CD4-positive, alpha-beta T cell (primary cell): ENCODE measurements around the gene PHETA1. TPM values are rescaled to one million over a fixed set of nuclear protein-coding genes. Genes with fewer than 3 reads are reported as not detected.

Experiments used
- ATAC-seq: fragments of 200-7000 bp; cut with Tn5 transposase; one replicate; pipeline ENCODE4 v1.10.0; 2022; ENCODE audit warnings: mild to moderate bottlenecking; ENCODE audit not compliant: poor library complexity
- CTCF ChIA-PET: fragments of 350-600 bp; sonication (Branson Sonifier 250); formaldehyde crosslinking; loops from one replicate; lab custom pipeline; 2021; ENCODE audit warnings: antibody characterized with exemption, inconsistent platforms; lab: Charles Lee
- POLR2A ChIA-PET: fragments of 350-600 bp; sonication (Branson Sonifier 250); formaldehyde crosslinking; loops from one replicate; lab custom pipeline; 2021; ENCODE audit warnings: antibody characterized with exemption, inconsistent platforms; lab: Charles Lee
- DNase-seq, 14 experiments: peaks; one replicate each; pipeline ENCODE4 v3.0.0-alpha.2; 2013 to 2020; ENCODE audit warnings: mixed read lengths in 2 of 14
- H3K27ac ChIP-seq, 2 donors: one replicate each; pipeline versions ENCODE4 v1.5.1 to v1.7.0; 2013; ENCODE audit warnings: low read length in 2 of 2, low read depth in 1 of 2, mild to moderate bottlenecking in 1 of 2
- H3K27me3 ChIP-seq, 2 experiments: 1 replicate in 1 of 2; 2 replicates in 1 of 2; pipeline versions ENCODE4 v1.6.1 to v1.7.0; 2013; ENCODE audit warnings: low read length in 2 of 2, control low read depth in 1 of 2, mild to moderate bottlenecking in 1 of 2, moderate library complexity in 1 of 2; ENCODE audit not compliant: insufficient read depth in 2 of 2, control insufficient read depth in 1 of 2
- H3K36me3 ChIP-seq: one replicate; pipeline ENCODE4 v1.6.1; 2013; ENCODE audit warnings: low read length, control low read depth; ENCODE audit not compliant: insufficient read depth
- H3K4me1 ChIP-seq: one replicate; pipeline ENCODE4 v1.6.1; 2013; ENCODE audit warnings: low read length, control low read depth; ENCODE audit not compliant: insufficient read depth
- H3K4me3 ChIP-seq: one replicate; pipeline ENCODE4 v1.5.1; 2013; ENCODE audit warnings: mild to moderate bottlenecking, low read length, moderate library complexity
- H3K9me3 ChIP-seq, 2 experiments: 1 replicate in 1 of 2; 2 replicates in 1 of 2; pipeline versions ENCODE4 v1.6.1 to v1.7.0; 2013; ENCODE audit warnings: low read length in 2 of 2, mild to moderate bottlenecking in 2 of 2, control low read depth in 1 of 2, moderate library complexity in 1 of 2; ENCODE audit not compliant: control insufficient read depth in 1 of 2, insufficient read depth in 1 of 2
- H3K27ac Mint-ChIP-seq: one replicate; pipeline ENCODE4 v1.8.0; 2020; ENCODE audit warnings: mixed read lengths
- H3K27me3 Mint-ChIP-seq: one replicate; pipeline ENCODE4 v1.8.0; 2021; ENCODE audit warnings: mixed read lengths
- H3K36me3 Mint-ChIP-seq: one replicate; pipeline ENCODE4 v1.8.0; 2021; ENCODE audit warnings: low read depth, mixed read lengths
- H3K4me1 Mint-ChIP-seq: one replicate; pipeline ENCODE4 v1.8.0; 2021; ENCODE audit warnings: low read depth, mixed read lengths
- H3K4me3 Mint-ChIP-seq: one replicate; pipeline ENCODE4 v1.8.0; 2020; ENCODE audit warnings: mild to moderate bottlenecking, mixed read lengths
- H3K9me3 Mint-ChIP-seq: one replicate; pipeline ENCODE4 v1.8.0; 2020; ENCODE audit warnings: mixed read lengths
- intact Hi-C, 2 experiments: fragments of 100-400 bp; cut with DNase I in 1 of 2; cut with micrococcal nuclease in 1 of 2; formaldehyde crosslinking; loops; one replicate each; pipeline versions ENCODE4 v1.15.1 to v1.9.0; 2023 to 2025; cut with DNase I, micrococcal nuclease
- total RNA-seq, 174 experiments: library from RNA in 2 of 174; stranded (reverse) in 2 of 174; gene quantifications; one replicate each; pipeline ENCODE4 v1.2.3 and lab custom pipeline; 2021 to 2026
- TF ChIP-seq, protein P1 (sequence below): fragments of 200-600 bp; IDR thresholded peaks from one replicate; pipeline ENCODE4 v1.8.0; 2022; ENCODE audit warnings: antibody characterized with exemption, mild to moderate bottlenecking

PHETA1 gene
- total RNA-seq, 2 experiments from 2014 or later = 1.3 to 1.7 TPM

DNA sequence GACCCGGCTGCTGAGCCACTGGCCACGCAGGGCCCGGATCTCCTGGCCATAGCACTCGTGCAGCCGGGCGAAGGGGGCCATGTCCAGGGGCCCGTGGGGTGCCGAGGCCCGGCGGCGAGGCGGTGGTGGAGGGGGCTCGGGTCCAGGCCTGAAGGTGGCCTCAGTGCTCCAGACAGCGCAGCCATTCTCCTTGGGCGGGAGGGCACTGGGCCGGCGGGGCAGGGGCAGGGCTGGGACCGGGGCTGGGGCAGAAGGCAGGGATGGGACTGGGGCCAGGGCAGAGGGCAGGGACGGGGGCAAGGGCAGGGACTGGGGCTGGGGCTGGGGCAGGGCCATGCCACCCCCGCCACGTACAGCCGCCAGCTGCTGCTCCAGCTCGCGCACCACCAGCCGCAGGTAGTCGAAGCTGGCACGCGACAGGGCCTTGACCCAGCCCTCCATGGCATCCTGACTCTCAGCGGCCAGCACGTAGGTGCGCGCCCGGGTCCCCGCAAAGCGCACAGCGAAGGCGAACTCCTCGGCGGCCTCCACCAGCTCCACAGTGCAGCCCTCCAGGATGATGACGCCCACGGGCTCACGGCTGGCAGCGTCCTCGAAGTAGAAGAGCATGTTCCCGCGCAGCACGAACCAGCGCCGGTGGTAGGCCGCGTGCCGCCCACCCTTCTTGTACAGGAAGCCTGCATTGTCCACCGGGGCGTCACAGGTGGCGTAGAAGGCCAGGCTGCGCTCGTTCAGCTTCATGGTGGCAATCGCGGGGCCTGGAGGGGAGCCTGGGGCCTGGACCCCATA, 6.0 kb downstream of the PHETA1 start:
- no peaks in the 10 kb centered on the region for H3K36me3 Mint-ChIP-seq
- ChIA-PET CTCF (no interaction called here), POLR2A (no interaction called here)
- TF ChIP-seq, protein P1, sequence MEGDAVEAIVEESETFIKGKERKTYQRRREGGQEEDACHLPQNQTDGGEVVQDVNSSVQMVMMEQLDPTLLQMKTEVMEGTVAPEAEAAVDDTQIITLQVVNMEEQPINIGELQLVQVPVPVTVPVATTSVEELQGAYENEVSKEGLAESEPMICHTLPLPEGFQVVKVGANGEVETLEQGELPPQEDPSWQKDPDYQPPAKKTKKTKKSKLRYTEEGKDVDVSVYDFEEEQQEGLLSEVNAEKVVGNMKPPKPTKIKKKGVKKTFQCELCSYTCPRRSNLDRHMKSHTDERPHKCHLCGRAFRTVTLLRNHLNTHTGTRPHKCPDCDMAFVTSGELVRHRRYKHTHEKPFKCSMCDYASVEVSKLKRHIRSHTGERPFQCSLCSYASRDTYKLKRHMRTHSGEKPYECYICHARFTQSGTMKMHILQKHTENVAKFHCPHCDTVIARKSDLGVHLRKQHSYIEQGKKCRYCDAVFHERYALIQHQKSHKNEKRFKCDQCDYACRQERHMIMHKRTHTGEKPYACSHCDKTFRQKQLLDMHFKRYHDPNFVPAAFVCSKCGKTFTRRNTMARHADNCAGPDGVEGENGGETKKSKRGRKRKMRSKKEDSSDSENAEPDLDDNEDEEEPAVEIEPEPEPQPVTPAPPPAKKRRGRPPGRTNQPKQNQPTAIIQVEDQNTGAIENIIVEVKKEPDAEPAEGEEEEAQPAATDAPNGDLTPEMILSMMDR = no peak
- DNase-seq = no peak
- peaks cover 11% of the 10 kb centered on the region for H3K4me1 ChIP-seq
- intact Hi-C loops = loop anchor here in 1 of 2 experiments (10.0 kb wide), 1 partner anchor 1992 kb away; the partner anchor contains the start of gene PLBD2
- H3K36me3 ChIP-seq = no peaks in the 10 kb centered on the region
- H3K9me3 ChIP-seq = peaks cover 0 to 5% of the 10 kb centered on the region in 2 experiments
- H3K27ac Mint-ChIP-seq = no peak overlapping the region
- H3K4me3 ChIP-seq = no peak overlapping the region
- no peak overlapping the region for H3K4me3 Mint-ChIP-seq
- peaks cover 10% of the 10 kb centered on the region for H3K4me1 Mint-ChIP-seq
- H3K9me3 Mint-ChIP-seq = no peaks in the 10 kb centered on the region
- no peak for ATAC-seq
- H3K27ac ChIP-seq = no peak overlapping the region
- peaks cover 10% of the 10 kb centered on the region for H3K27me3 Mint-ChIP-seq
- no peaks in the 10 kb centered on the region for H3K27me3 ChIP-seq

DNA sequence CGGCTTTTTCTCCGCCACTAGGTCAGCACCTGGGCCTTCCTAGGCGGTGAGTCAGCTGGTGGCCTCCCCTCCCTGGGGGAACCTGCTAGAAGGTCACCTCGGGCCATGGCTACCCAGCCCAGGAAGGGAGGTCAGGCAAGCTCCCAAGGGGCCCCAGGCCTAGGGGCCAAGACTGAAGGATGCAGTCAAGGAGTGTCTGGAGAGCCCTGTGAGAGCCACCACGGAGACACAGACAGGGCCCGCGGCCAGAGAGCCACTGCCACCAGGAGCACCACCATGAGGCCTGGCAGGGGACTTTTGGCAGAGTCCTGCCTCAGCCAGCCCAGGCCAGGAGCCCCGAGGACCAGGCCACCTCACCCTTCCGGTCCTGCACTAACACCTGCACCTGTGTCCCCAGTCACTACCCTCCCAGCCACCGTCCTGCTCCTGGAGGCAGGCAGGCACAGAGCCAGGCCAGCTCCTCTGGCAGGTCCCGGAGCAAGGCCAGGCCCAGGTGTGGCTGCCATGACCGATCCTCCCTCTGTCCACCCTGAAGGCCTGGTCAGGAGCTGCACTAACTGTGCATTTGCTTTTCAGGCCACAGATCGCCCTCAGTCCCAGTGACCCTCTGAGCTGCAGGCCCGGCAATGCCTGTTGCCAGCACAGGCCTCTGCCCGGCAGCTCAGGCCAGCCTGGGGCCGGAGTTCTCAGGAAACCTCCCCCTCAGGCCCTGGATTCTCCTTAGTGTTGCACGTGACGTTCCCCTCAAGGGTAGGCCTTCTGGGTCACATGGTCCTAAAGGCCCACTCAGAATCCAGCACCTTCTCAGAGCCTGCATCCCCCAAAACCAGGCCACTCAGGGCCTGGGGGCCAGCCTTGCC, 6.9 kb downstream of the PHETA1 start:
- Histone ChIP-seq H3K36me3 (no peaks in the 10 kb centered on the region), H3K4me3 (no peak overlapping the region), H3K4me1 (peaks cover 5% of the 10 kb centered on the region), H3K27ac (no peak overlapping the region), H3K27me3 (no peaks in the 10 kb centered on the region), H3K9me3 (peaks cover 0 to 5% of the 10 kb centered on the region in 2 experiments)
- POLR2A ChIA-PET = no interaction called here
- TF ChIP-seq, protein P1 = no peak
- DNase-seq (no peak), ATAC-seq (no peak)
- Mint-ChIP-seq H3K36me3 (no peaks in the 10 kb centered on the region), H3K4me1 (peaks cover under 1% of the 10 kb centered on the region), H3K9me3 (no peaks in the 10 kb centered on the region), H3K4me3 (no peak overlapping the region), H3K27ac (no peak overlapping the region), H3K27me3 (peaks cover 10% of the 10 kb centered on the region)
- CTCF ChIA-PET = no interaction called here
- intact Hi-C loops = loop anchor here in 1 of 2 experiments (10.0 kb wide), 1 partner anchor 1993 kb away; the partner anchor contains the start of gene PLBD2

DNA sequence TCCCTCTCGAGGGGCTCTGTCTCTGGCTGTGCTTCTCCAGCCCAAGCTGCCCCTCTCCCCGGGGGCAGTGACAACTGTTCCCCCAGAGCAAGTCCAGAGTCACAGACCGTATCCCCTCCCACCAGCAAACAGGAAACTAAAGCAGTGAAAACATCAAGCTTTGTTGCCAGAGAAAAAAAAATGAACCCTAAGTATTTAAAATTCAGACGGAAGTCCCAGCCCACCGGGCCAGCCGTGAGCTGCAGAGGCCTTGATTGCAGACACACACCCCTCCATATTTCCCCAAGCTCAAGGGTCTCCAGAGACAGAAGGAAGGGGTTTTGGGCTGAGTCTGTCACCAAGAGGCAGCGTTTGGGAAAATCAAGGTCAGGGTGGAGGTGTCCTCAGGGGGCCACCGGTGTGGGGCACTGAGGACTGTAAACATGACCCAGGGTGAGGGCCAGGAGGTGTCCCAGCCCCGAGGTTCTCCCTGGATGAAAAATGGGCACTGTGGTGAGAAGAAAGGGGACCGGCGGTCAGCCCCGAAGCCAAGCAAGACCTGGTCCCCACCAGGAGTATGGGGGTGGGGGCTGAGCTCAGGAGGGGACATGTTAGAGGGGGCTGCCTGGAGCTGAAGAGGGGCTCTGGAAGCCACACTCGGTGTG, 7.7 kb downstream of the PHETA1 start:
- Mint-ChIP-seq H3K4me3 (no peak overlapping the region), H3K4me1 (no peaks in the 10 kb centered on the region), H3K36me3 (no peaks in the 10 kb centered on the region), H3K27ac (no peak overlapping the region), H3K27me3 (peaks cover 10% of the 10 kb centered on the region), H3K9me3 (no peaks in the 10 kb centered on the region)
- DNase-seq (peak in 1 of 14 experiments; percentile 3), ATAC-seq (no peak)
- Histone ChIP-seq H3K9me3 (peaks cover 0 to 5% of the 10 kb centered on the region in 2 experiments), H3K36me3 (no peaks in the 10 kb centered on the region), H3K27me3 (no peaks in the 10 kb centered on the region), H3K27ac (no peak overlapping the region), H3K4me1 (peaks cover 5% of the 10 kb centered on the region), H3K4me3 (no peak overlapping the region)
- intact Hi-C loops = loop anchor here in 1 of 2 experiments (10.0 kb wide), 1 partner anchor 1994 kb away; the partner anchor contains the start of gene PLBD2
- POLR2A ChIA-PET = no interaction called here
- TF ChIP-seq, protein P1 = no peak
- CTCF ChIA-PET = no interaction called here
